ENCODE results near the gene PALLD. TPM values are rescaled to one million over a fixed set of nuclear protein-coding genes. Genes with fewer than 3 reads are reported as not detected.

Gene PALLD
- total and polyA plus RNA-seq, 2 of the 8 experiments (the other 6 are each of a cell fraction or from before 2014, with no cell fraction given) = 10.5 to 25.0 TPM

DNA sequence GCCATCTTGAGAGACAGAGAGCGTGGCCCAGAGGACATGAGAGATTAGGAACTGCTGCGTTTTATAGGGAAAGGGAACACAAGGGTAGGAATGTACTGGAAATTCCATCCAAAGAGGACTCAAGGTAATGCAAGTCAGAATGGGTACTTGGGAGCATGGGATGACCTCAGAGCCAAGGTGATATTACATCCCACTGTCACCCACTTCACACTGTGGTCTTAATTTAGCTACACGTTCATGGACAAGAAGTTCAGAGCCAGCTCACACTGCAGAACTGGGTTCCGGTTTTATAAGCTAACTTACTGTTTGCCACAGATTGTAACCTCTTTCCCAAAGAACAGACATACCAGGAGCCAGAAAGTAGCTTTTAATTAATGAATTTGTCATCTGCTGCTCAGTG, 268.5 kb downstream of the PALLD start:
- DNase-seq (ENCODE audit: low read depth in 1 of 2, low spot score in 2 of 2) (no peak), FAIRE-seq (no peak)
- Histone ChIP-seq H3K4ac (replicated peaks; ENCODE audit: insufficient read length, low read depth, low read length) (no peak overlapping the region), H4K5ac (ENCODE audit: insufficient read length, low read depth, low read length) (no peak overlapping the region), H2AFZ (ENCODE audit: low read length) (no peak overlapping the region), H3K79me2 (ENCODE audit: control insufficient read depth in 1 of 2, insufficient read depth in 2 of 2, low read length in 2 of 2) (no peaks in the 10 kb centered on the region), H3K9ac (replicated peaks in 1 of 4; ENCODE audit: extremely low read depth in 1 of 4, low read depth in 3 of 4, low read length in 3 of 4) (no peak overlapping the region), H3K36me3 (ENCODE audit: control insufficient read depth in 2 of 4, insufficient read depth in 4 of 4, low read length in 3 of 4) (no peaks in the 10 kb centered on the region), H3K23ac (ENCODE audit: insufficient read length) (no peak overlapping the region), H3K4me2 (ENCODE audit: insufficient read depth in 1 of 2, low read depth in 2 of 2, low read length in 2 of 2) (no peak overlapping the region), H2BK120ac (replicated peaks; ENCODE audit: low read depth, low read length) (no peak overlapping the region), H2BK15ac (ENCODE audit: low read length) (no peak overlapping the region), H2BK20ac (ENCODE audit: low read length) (no peak overlapping the region), H3K27ac (ENCODE audit: low read depth, low read length) (no peak overlapping the region), H3K27me3 (replicated peaks in 1 of 4; ENCODE audit: control insufficient read depth in 3 of 4, extremely low read depth in 1 of 4, insufficient read depth in 3 of 4, low read length in 3 of 4) (no peaks in the 10 kb centered on the region), H3K4me1 (replicated peaks in 1 of 4; ENCODE audit: control insufficient read depth in 3 of 4, insufficient read depth in 4 of 4, low read length in 3 of 4) (no peaks in the 10 kb centered on the region), H3K14ac (ENCODE audit: insufficient read length) (no peak overlapping the region), H4K8ac (ENCODE audit: extremely low read depth, insufficient read depth, low read length) (no peak overlapping the region), H2AK5ac (ENCODE audit: low read depth, low read length) (no peak overlapping the region), H3K56ac (replicated peaks; ENCODE audit: insufficient read length, low read depth, low read length) (no peak overlapping the region), H4K91ac (replicated peaks; ENCODE audit: insufficient read length, low read length) (no peak overlapping the region), H2BK5ac (ENCODE audit: low read depth, low read length) (no peak overlapping the region), H2BK12ac (ENCODE audit: low read depth, low read length) (no peak overlapping the region), H3K4me3 (ENCODE audit: extremely low read depth in 1 of 4, insufficient read depth in 2 of 4, low read depth in 3 of 4, low read length in 4 of 4) (no peak overlapping the region), H3K79me1 (ENCODE audit: low read depth, low read length) (no peaks in the 10 kb centered on the region), H3K18ac (ENCODE audit: extremely low read depth, low read length) (no peak overlapping the region), H4K20me1 (replicated peaks in 1 of 2; ENCODE audit: control insufficient read depth in 1 of 2, insufficient read depth in 2 of 2, low read length in 2 of 2) (no peaks in the 10 kb centered on the region), H3K9me3 (ENCODE audit: insufficient read depth in 2 of 2, low read depth in 1 of 2, low read length in 1 of 2) (no peaks in the 10 kb centered on the region), H3K23me2 (ENCODE audit: low read depth, low read length) (no peaks in the 10 kb centered on the region)
- WGBS, 2 experiments (ENCODE audit: extremely low coverage in 1 of 2, insufficient coverage in 1 of 2, insufficient read length in 1 of 2, insufficient replicate concordance in 2 of 2, low coverage in 1 of 2, low lambda C conversion rate in 2 of 2, missing lambda C conversion rate in 1 of 2) = 94% methylated on average over 4 of the region's 4 CpGs; no CpG with 5 or more reads in 1 of the 2 experiments
- CTCF ChIA-PET (ENCODE audit: partially characterized antibody) = interaction anchor here (1.8 kb wide), 2 partner anchors 16 to 30 kb away, joined by 6 read pairs; no protein-coding TSS in a partner anchor
- POLR2A ChIA-PET (ENCODE audit: partially characterized antibody) = no interaction called here
- TF ChIP-seq EGR1 (IDR thresholded peaks at IDR 0.05; ENCODE audit: borderline replicate concordance, low read depth, low read length) (no peak), JUN (IDR thresholded peaks at IDR 0.05; ENCODE audit: low read depth, low read length) (no peak), SIRT6 (IDR thresholded peaks at IDR 0.05; ENCODE audit: low read length) (no peak), BRCA1 (IDR thresholded peaks at IDR 0.05; ENCODE audit: low read depth, low read length) (no peak), RBBP5 (IDR thresholded peaks at IDR 0.05; ENCODE audit: borderline replicate concordance, low read depth, low read length) (no peak), CHD1 (IDR thresholded peaks at IDR 0.05; ENCODE audit: low read depth, low read length) (no peak), CTBP2 (IDR thresholded peaks at IDR 0.05; ENCODE audit: borderline replicate concordance, insufficient read depth, insufficient read length, low read length) (no peak), SP1 (IDR thresholded peaks at IDR 0.05; ENCODE audit: low read depth, low read length) (no peak), MAFK (IDR thresholded peaks at IDR 0.05; ENCODE audit: low read depth, low read length) (no peak), NRF1 (IDR thresholded peaks at IDR 0.05; ENCODE audit: low read depth, low read length) (no peak)
- TF ChIP-seq, protein P1, sequence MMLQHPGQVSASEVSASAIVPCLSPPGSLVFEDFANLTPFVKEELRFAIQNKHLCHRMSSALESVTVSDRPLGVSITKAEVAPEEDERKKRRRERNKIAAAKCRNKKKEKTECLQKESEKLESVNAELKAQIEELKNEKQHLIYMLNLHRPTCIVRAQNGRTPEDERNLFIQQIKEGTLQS (IDR thresholded peaks at IDR 0.05; ENCODE audit: insufficient read depth, low read depth, low read length) = no peak

All from H1 (cell line).